Astrocyte (in vitro differentiated cells and primary cell): ENCODE measurements around the gene EP400. TPM values are rescaled to one million over a fixed set of nuclear protein-coding genes. Genes with fewer than 3 reads are reported as not detected.
A peak's percentile ranks its signal among the peaks of the same experiment; 100 is the strongest.
"Not testable (repeated sequence)": the region's sequence is repeated elsewhere in the genome, so short reads cannot be mapped to it uniquely, and the experiment has no call there.

Source experiments
- DNase-seq: peaks from one replicate; pipeline ENCODE4 v3.0.0-alpha.2; 2010; ENCODE audit warnings: low read depth
- FAIRE-seq: peaks from 2 replicates; lab custom pipeline; 2011; peaks lifted over from hg19 to GRCh38; lab: Jason Lieb, UNC
- H2AFZ ChIP-seq: 2 replicates; pipeline ENCODE4 v1.6.0; 2012; ENCODE audit warnings: low read depth, low read length, inconsistent platforms
- H3K27ac ChIP-seq: 2 replicates; pipeline ENCODE4 v1.5.1; 2011; ENCODE audit warnings: low read depth, low read length, inconsistent platforms
- H3K27me3 ChIP-seq: 2 replicates; pipeline ENCODE4 v1.6.0; 2011; ENCODE audit warnings: low read length, inconsistent platforms; ENCODE audit not compliant: insufficient read depth
- H3K36me3 ChIP-seq: 2 replicates; pipeline ENCODE4 v1.5.1; 2011; ENCODE audit warnings: low read length, inconsistent platforms; ENCODE audit not compliant: insufficient read depth
- H3K4me1 ChIP-seq: 2 replicates; pipeline ENCODE4 v1.5.1; 2011; ENCODE audit warnings: low read length, inconsistent platforms; ENCODE audit not compliant: insufficient read depth
- H3K4me2 ChIP-seq: 2 replicates; pipeline ENCODE4 v1.6.0; 2012; ENCODE audit warnings: low read length, inconsistent platforms
- H3K4me3 ChIP-seq: 2 replicates; pipeline ENCODE4 v1.5.1; 2011; ENCODE audit warnings: low read depth, mild to moderate bottlenecking, low read length, inconsistent platforms; ENCODE audit not compliant: insufficient read depth
- H3K79me2 ChIP-seq: 2 replicates; pipeline ENCODE4 v1.6.0; 2012; ENCODE audit warnings: mild to moderate bottlenecking, low read length, inconsistent platforms; ENCODE audit not compliant: insufficient read depth
- H3K9ac ChIP-seq: 2 replicates; pipeline ENCODE4 v1.6.0; 2012; ENCODE audit warnings: mild to moderate bottlenecking, low read length, inconsistent platforms
- H3K9me3 ChIP-seq: 2 replicates; pipeline ENCODE4 v1.5.1; 2012; ENCODE audit warnings: low read depth, mild to moderate bottlenecking, low read length, inconsistent platforms; ENCODE audit not compliant: insufficient read depth
- H4K20me1 ChIP-seq: 2 replicates; pipeline ENCODE4 v1.6.0; 2012; ENCODE audit warnings: low read length, inconsistent platforms; ENCODE audit not compliant: insufficient read depth
- H3K27ac Mint-ChIP-seq: one replicate; pipeline ENCODE4 v1.8.0; 2021; ENCODE audit warnings: mild to moderate bottlenecking, mixed read lengths; ENCODE audit not compliant: unreplicated experiment
- H3K27me3 Mint-ChIP-seq: one replicate; pipeline ENCODE4 v1.8.0; 2021; ENCODE audit warnings: low read depth, mixed read lengths; ENCODE audit not compliant: unreplicated experiment
- H3K36me3 Mint-ChIP-seq: one replicate; pipeline ENCODE4 v1.8.0; 2021; ENCODE audit warnings: low read depth, mixed read lengths; ENCODE audit not compliant: unreplicated experiment
- H3K4me1 Mint-ChIP-seq: one replicate; pipeline ENCODE4 v1.8.0; 2021; ENCODE audit warnings: low read depth, mixed read lengths; ENCODE audit not compliant: unreplicated experiment
- H3K4me3 Mint-ChIP-seq: one replicate; pipeline ENCODE4 v1.8.0; 2021; ENCODE audit warnings: mild to moderate bottlenecking, moderate library complexity, mixed read lengths; ENCODE audit not compliant: unreplicated experiment
- H3K9me3 Mint-ChIP-seq: one replicate; pipeline ENCODE4 v1.8.0; 2021; ENCODE audit warnings: mild to moderate bottlenecking, mixed read lengths; ENCODE audit not compliant: unreplicated experiment
- CTCF ChIP-seq: IDR thresholded peaks from 2 replicates; pipeline ENCODE4 v1.5.1; 2011; ENCODE audit warnings: low read depth, mild to moderate bottlenecking, inconsistent platforms, low read length, moderate library complexity; ENCODE audit not compliant: insufficient read depth
- EZH2 ChIP-seq: IDR thresholded peaks from 2 replicates; pipeline ENCODE4 v1.6.1; 2012; ENCODE audit warnings: mild to moderate bottlenecking, low read length, inconsistent platforms; ENCODE audit not compliant: insufficient read depth
- total RNA-seq: library from RNA; stranded (reverse); gene quantifications from 2 replicates; pipeline ENCODE4 v1.2.1, GENCODE V29; 2021

EP400 gene
- total RNA-seq, 1 donor from 2014 or later: 39.8 TPM

- Mint-ChIP-seq H3K27me3 (no peaks in the 10 kb centered on the region), H3K9me3 (no peaks in the 10 kb centered on the region), H3K4me1 (peaks cover 20% of the 10 kb centered on the region), H3K27ac (no peak overlapping the region), H3K36me3 (peaks cover 20% of the 10 kb centered on the region), H3K4me3 (no peak overlapping the region)
- TF ChIP-seq CTCF (no peak), EZH2 (no peak)
- Histone ChIP-seq H3K9me3 (no peaks in the 10 kb centered on the region), H3K4me2 (no peak overlapping the region), H4K20me1 (peaks cover 24% of the 10 kb centered on the region), H3K27me3 (no peaks in the 10 kb centered on the region), H3K9ac (no peak overlapping the region), H3K79me2 (peaks cover 7% of the 10 kb centered on the region), H3K36me3 (peaks cover 24% of the 10 kb centered on the region), H3K4me3 (no peak overlapping the region), H3K27ac (no peak overlapping the region), H3K4me1 (no peaks in the 10 kb centered on the region), H2AFZ (no peak overlapping the region)
- no peak for DNase-seq
- no peak for FAIRE-seq
Observed at GRCh38 chr12:131984334-131984733, 34.6 kb downstream of the EP400 start.

GRCh38 chr12:131985510-131985875, 35.8 kb downstream of the EP400 start:
- H3K9me3 Mint-ChIP-seq, H2AFZ ChIP-seq, DNase-seq, H3K4me1 ChIP-seq, H3K27me3 Mint-ChIP-seq, H3K9me3 ChIP-seq, H3K27me3 ChIP-seq, H3K4me2 ChIP-seq, H3K27ac Mint-ChIP-seq, FAIRE-seq, H3K9ac ChIP-seq, H3K27ac ChIP-seq, H3K4me3 Mint-ChIP-seq, H3K4me3 ChIP-seq, H3K79me2 ChIP-seq: not testable (repeated sequence)
- Histone ChIP-seq H4K20me1 (peaks cover 19% of the 10 kb centered on the region), H3K36me3 (peaks cover 24% of the 10 kb centered on the region)
- Mint-ChIP-seq H3K4me1 (peaks cover 23% of the 10 kb centered on the region), H3K36me3 (peaks cover 20% of the 10 kb centered on the region)

DNA sequence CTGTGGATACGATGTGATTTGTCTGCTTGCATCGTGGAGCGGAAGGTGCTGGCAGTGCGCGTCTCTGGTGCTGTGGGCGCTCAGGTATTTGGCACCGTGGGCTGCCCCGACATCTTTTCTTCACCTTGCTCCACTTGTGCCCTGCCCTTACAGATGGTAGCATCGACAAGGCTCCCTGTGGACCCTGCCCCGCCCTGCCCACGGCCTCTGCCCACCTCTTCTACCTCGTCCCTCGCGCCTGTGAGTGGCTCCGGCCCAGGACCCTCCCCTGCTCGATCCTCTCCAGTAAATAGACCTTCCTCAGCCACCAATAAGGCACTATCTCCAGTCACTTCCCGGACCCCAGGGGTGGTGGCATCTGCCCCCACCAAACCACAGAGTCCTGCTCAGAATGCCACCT, 36.6 kb downstream of the EP400 start:
- no peaks in the 10 kb centered on the region for H3K27me3 ChIP-seq
- Mint-ChIP-seq H3K9me3 (no peaks in the 10 kb centered on the region), H3K4me1 (peaks cover 31% of the 10 kb centered on the region), H3K4me3 (no peak overlapping the region), H3K27me3 (no peaks in the 10 kb centered on the region), H3K36me3 (peaks cover 20% of the 10 kb centered on the region), H3K27ac (peak overlapping the region; percentile 81)
- TF ChIP-seq CTCF (no peak), EZH2 (no peak)
- no peaks in the 10 kb centered on the region for H3K79me2 ChIP-seq
- H3K4me1 ChIP-seq: peaks cover 17% of the 10 kb centered on the region
- peaks cover 20% of the 10 kb centered on the region for H3K36me3 ChIP-seq
- peaks cover 10% of the 10 kb centered on the region for H4K20me1 ChIP-seq
- no peak for FAIRE-seq
- no peak overlapping the region for H2AFZ ChIP-seq
- H3K27ac ChIP-seq: no peak overlapping the region
- H3K9me3 ChIP-seq: no peaks in the 10 kb centered on the region
- no peak overlapping the region for H3K4me2 ChIP-seq
- no peak overlapping the region for H3K9ac ChIP-seq
- no peak for DNase-seq
- H3K4me3 ChIP-seq: no peak overlapping the region
